H1 (cell line): ENCODE results near the gene EPS8L1.
A peak's percentile ranks its signal among the peaks of the same experiment; 100 is the strongest.

Experiments
- ATF3 ChIP-seq: IDR thresholded peaks from 2 replicates; pipeline ENCODE4 v1.6.1; 2011; ENCODE audit warnings: low read depth, mild to moderate bottlenecking, low read length; ENCODE audit not compliant: insufficient read depth
- BRCA1 ChIP-seq: IDR thresholded peaks from 2 replicates; pipeline ENCODE4 v1.6.1; 2012; ENCODE audit warnings: low read depth, low read length, improper control_type of control experiment
- CTBP2 ChIP-seq: IDR thresholded peaks from 2 replicates; pipeline ENCODE4 v1.7.0; 2011; ENCODE audit warnings: borderline replicate concordance, mild to moderate bottlenecking, moderate library complexity, mixed read lengths, low read length; ENCODE audit not compliant: insufficient read depth, insufficient read length
- CTCF ChIP-seq, 3 experiments: IDR thresholded peaks; 1 replicate in 2 of 3; 2 replicates in 1 of 3; pipeline versions ENCODE4 v1.5.1 to v1.6.1; 2011; ENCODE audit warnings: low read length in 3 of 3, mild to moderate bottlenecking in 3 of 3, inconsistent platforms in 2 of 3, low read depth in 1 of 3, moderate library complexity in 1 of 3; ENCODE audit not compliant: insufficient read depth in 1 of 3; ENCODE audit errors: control extremely low read depth in 1 of 3
- KDM1A ChIP-seq: fragments of 200-600, 300-600 bp; sonication (generic); IDR thresholded peaks from 2 replicates; pipeline ENCODE4 v1.7.1; 2016; ENCODE audit warnings: mild to moderate bottlenecking, low read length, borderline replicate concordance
- POLR2A ChIP-seq, 2 experiments: IDR thresholded peaks; 1 replicate in 1 of 2; 2 replicates in 1 of 2; pipeline ENCODE4 v1.6.1; 2011; ENCODE audit warnings: low read depth in 2 of 2, low read length in 2 of 2, mild to moderate bottlenecking in 2 of 2; ENCODE audit errors: control extremely low read depth in 1 of 2
- POLR2AphosphoS5 ChIP-seq: IDR thresholded peaks from 2 replicates; pipeline ENCODE4 v1.6.1; 2011; ENCODE audit warnings: low read depth, low read length
- RFX5 ChIP-seq: IDR thresholded peaks from 2 replicates; pipeline ENCODE4 v1.6.1; 2011; ENCODE audit warnings: low read depth, low read length, improper control_type of control experiment, borderline replicate concordance
- SIN3A ChIP-seq, 2 experiments: IDR thresholded peaks in 1 of 2; conservative IDR thresholded peaks in 1 of 2; 2 replicates each; pipeline ENCODE4 v1.6.1; 2011 to 2012; ENCODE audit warnings: low read length in 2 of 2, improper control_type of control experiment in 1 of 2, low read depth in 1 of 2, mild to moderate bottlenecking in 1 of 2
- SP1 ChIP-seq: IDR thresholded peaks from 2 replicates; pipeline ENCODE4 v1.6.1; 2011; ENCODE audit warnings: low read depth, low read length
- SRF ChIP-seq: IDR thresholded peaks from 2 replicates; pipeline ENCODE4 v1.6.1; 2011; ENCODE audit warnings: mild to moderate bottlenecking, low read depth, low read length, moderate library complexity
- TAF1 ChIP-seq: IDR thresholded peaks from 2 replicates; pipeline ENCODE4 v1.6.1; 2011; ENCODE audit warnings: mild to moderate bottlenecking, low read depth, low read length
- ZNF274 ChIP-seq: IDR thresholded peaks from 2 replicates; pipeline ENCODE4 v1.7.0; 2012; ENCODE audit warnings: low read length, borderline replicate concordance; ENCODE audit errors: extremely low read depth

- TF ChIP-seq CTCF (IDR thresholded peaks at IDR 0.05; ENCODE audit: control extremely low read depth in 1 of 3, insufficient read depth in 1 of 3, low read depth in 1 of 3, low read length in 3 of 3): no peak
- TF ChIP-seq SP1: 0 out of 2 replicates have a peak, but pooled peaks have one; percentile 39
- no peak for TF ChIP-seq ZNF274
- no peak for TF ChIP-seq SRF
- TF ChIP-seq ATF3: 0 out of 2 replicates have a peak, but pooled peaks have one; percentile 49
- no peak; the same call in 1 of the 2 replicates for TF ChIP-seq KDM1A
- no peak for TF ChIP-seq POLR2A (IDR thresholded peaks at IDR 0.05; ENCODE audit: control extremely low read depth in 1 of 2, low read depth in 2 of 2, low read length in 2 of 2)
- no peak for TF ChIP-seq RFX5
- peak; percentile 6; the same call in 1 of the 2 replicates for TF ChIP-seq TAF1
- peak; percentile 10 to 23; a peak in 1 of 4 replicates for TF ChIP-seq SIN3A (conservative IDR thresholded peaks at IDR 0.05 in 1 of 2, IDR thresholded peaks at IDR 0.05 in 1 of 2; ENCODE audit: low read depth in 1 of 2, low read length in 2 of 2)
- no peak for TF ChIP-seq CTBP2
- TF ChIP-seq BRCA1: no peak
- 0 out of 2 replicates have a peak, but pooled peaks have one; percentile 21 for TF ChIP-seq POLR2AphosphoS5
These were observed 42.2 kb downstream of the EPS8L1 start for GRCh38 chr19:55117663-55118391.
